ENCODE measurements around the gene CTBS.

CTBS gene

GRCh38 chr1:84606977-84607376 is 32.7 kb upstream of the CTBS start:
- no peak for DNase-seq (ENCODE audit: low read depth)
- no peak overlapping the region for H3K4me3 ChIP-seq (ENCODE audit: low read depth, low read length)
- no peak for TF ChIP-seq MAX (IDR thresholded peaks at IDR 0.05; ENCODE audit: low read depth, low read length)
- TF ChIP-seq, protein P1, sequence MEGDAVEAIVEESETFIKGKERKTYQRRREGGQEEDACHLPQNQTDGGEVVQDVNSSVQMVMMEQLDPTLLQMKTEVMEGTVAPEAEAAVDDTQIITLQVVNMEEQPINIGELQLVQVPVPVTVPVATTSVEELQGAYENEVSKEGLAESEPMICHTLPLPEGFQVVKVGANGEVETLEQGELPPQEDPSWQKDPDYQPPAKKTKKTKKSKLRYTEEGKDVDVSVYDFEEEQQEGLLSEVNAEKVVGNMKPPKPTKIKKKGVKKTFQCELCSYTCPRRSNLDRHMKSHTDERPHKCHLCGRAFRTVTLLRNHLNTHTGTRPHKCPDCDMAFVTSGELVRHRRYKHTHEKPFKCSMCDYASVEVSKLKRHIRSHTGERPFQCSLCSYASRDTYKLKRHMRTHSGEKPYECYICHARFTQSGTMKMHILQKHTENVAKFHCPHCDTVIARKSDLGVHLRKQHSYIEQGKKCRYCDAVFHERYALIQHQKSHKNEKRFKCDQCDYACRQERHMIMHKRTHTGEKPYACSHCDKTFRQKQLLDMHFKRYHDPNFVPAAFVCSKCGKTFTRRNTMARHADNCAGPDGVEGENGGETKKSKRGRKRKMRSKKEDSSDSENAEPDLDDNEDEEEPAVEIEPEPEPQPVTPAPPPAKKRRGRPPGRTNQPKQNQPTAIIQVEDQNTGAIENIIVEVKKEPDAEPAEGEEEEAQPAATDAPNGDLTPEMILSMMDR (IDR thresholded peaks at IDR 0.05; ENCODE audit: low read depth, low read length): no peak
- TF ChIP-seq MYC (IDR thresholded peaks at IDR 0.05; ENCODE audit: low read depth, low read length): no peak

GRCh38 chr1:84605157-84605556 is 30.9 kb upstream of the CTBS start:
- no peak for DNase-seq (ENCODE audit: low read depth)
- no peak overlapping the region for H3K4me3 ChIP-seq (ENCODE audit: low read depth, low read length)
- TF ChIP-seq, protein P1 (IDR thresholded peaks at IDR 0.05; ENCODE audit: low read depth, low read length): no peak
- TF ChIP-seq MYC (IDR thresholded peaks at IDR 0.05; ENCODE audit: low read depth, low read length) (no peak), MAX (IDR thresholded peaks at IDR 0.05; ENCODE audit: low read depth, low read length) (no peak), POLR2A (IDR thresholded peaks at IDR 0.05; ENCODE audit: extremely low read depth, insufficient read length) (no peak)

DNA sequence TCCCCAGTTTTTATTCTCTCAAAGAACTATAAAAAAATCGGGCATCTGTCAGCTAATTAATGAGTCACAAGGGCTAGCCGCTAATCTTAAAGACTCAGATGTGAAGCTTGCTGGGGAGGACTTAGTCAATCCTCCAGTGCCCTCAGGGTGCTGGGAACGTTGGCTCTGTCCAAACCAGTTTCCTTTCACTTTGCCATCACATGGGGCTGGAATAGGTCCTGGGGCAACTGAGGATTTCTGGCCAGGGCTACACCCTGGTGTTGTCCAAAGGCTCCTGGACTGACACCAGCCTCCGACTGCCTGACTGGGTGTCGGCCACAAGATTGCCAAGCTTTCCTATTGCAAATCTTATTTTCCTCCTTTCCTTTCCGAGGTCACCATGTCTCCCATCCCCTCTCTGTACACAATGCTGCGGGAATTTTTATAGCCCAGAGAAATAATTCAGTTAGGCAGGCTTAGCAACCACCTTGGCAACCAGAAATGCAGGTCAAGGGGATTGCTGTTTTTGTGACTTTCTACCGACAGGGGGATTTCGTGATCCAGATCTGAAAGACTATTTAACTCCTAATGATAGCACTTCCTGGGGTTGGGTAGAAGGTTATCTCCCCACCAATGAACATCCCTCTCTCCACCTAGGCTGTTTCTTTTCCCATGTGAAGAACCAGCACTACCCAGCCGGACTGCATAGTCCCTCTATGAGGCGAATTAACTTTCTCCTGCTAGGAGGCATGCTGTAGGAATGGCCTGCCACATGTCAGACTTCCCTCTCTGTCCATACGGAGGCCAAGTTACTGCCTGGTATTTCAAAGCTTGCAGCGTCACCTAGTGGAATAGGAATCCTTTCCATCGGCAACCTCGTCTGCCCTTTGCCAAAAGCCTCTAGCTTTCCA is 29.9 kb upstream of the CTBS start:
- DNase-seq (ENCODE audit: low read depth): no peak
- TF ChIP-seq, protein P1 (IDR thresholded peaks at IDR 0.05; ENCODE audit: low read depth, low read length): no peak
- TF ChIP-seq MYC (IDR thresholded peaks at IDR 0.05; ENCODE audit: low read depth, low read length) (no peak), MAX (IDR thresholded peaks at IDR 0.05; ENCODE audit: low read depth, low read length) (no peak), POLR2A (IDR thresholded peaks at IDR 0.05; ENCODE audit: extremely low read depth, insufficient read length) (no peak)
- H3K4me3 ChIP-seq (ENCODE audit: low read depth, low read length): no peak overlapping the region

GRCh38 chr1:84603223-84603622 is 29.0 kb upstream of the CTBS start:
- TF ChIP-seq, protein P1 (IDR thresholded peaks at IDR 0.05; ENCODE audit: low read depth, low read length): no peak
- TF ChIP-seq POLR2A (IDR thresholded peaks at IDR 0.05; ENCODE audit: extremely low read depth, insufficient read length) (no peak), MYC (IDR thresholded peaks at IDR 0.05; ENCODE audit: low read depth, low read length) (no peak), MAX (IDR thresholded peaks at IDR 0.05; ENCODE audit: low read depth, low read length) (no peak)
- DNase-seq (ENCODE audit: low read depth): no peak
- H3K4me3 ChIP-seq (ENCODE audit: low read depth, low read length): no peak overlapping the region

- no peak overlapping the region for H3K4me3 ChIP-seq (ENCODE audit: low read depth, low read length)
- no peak for DNase-seq (ENCODE audit: low read depth)
- TF ChIP-seq POLR2A (IDR thresholded peaks at IDR 0.05; ENCODE audit: extremely low read depth, insufficient read length): no peak
These were observed 26.6 kb upstream of the CTBS start for GRCh38 chr1:84600796-84601195.

DNA sequence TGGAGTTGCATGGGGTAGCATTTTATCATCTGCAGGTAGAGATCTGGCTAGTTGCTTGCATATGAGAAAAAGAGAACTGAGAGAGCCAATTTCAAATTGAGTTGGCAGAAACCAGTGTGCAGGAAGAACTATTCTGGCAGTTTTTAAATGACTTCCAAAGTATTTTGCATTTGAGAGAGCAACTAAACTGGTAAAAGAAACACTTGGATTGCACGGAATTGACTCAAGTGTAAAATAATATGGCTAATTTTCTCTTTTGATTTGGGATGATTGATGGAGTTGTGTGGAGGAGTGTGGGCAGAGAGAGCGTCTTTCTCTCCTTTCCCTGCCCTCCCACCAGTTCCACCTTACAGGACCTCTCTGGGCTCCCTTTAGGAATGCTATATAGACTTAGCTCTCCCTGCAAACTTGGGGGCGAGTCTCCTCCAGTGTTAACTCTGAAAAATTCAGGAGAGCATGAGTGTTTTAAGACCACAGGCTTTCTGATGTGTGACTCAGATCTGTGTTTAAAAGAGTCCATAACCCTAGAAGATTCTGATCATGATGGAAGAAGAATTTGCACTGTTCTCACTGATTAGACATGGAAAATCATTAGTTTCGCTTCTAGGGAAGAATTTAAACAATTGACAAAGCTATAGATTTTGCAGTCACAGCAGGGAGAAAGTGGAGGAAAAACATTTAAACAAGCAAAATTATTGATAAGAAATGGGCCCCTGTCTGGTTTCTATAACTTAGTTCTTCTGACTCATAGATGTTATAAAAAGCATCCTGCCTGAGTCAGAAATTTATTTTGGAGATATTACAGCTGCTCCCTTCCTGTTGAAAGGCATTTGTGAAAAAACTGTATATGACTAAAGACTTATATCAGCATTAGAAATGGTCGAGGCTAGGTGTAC is 24.9 kb upstream of the CTBS start:
- no peak for DNase-seq (ENCODE audit: low read depth)
- no peak overlapping the region for H3K4me3 ChIP-seq (ENCODE audit: low read depth, low read length)
- TF ChIP-seq MAX (IDR thresholded peaks at IDR 0.05; ENCODE audit: low read depth, low read length) (no peak), POLR2A (IDR thresholded peaks at IDR 0.05; ENCODE audit: extremely low read depth, insufficient read length) (no peak), MYC (IDR thresholded peaks at IDR 0.05; ENCODE audit: low read depth, low read length) (no peak)
- TF ChIP-seq, protein P1 (IDR thresholded peaks at IDR 0.05; ENCODE audit: low read depth, low read length): no peak

All from NB4 (cell line).